Psoas muscle (tissue), 8 donors: ENCODE results near the gene PPP3CA. TPM values are rescaled to one million over a fixed set of nuclear protein-coding genes. Genes with fewer than 3 reads are reported as not detected.

Experiments used
- ATAC-seq, 4 donors: fragments of 200-7000 bp; cut with Tn5 transposase; one replicate each; pipeline ENCODE4 v1.9.1; 2020; ENCODE audit warnings: moderate library complexity in 3 of 4, mild to moderate bottlenecking in 2 of 4
- DNase-seq, 2 donors: peaks; one replicate each; pipeline ENCODE4 v3.0.0-alpha.2; 2020
- H3K27ac ChIP-seq: fragments of 200-600 bp; one replicate; pipeline ENCODE4 v1.8.0; 2022
- H3K27me3 ChIP-seq, 3 donors: fragments of 200-600 bp in 1 of 3; one replicate each; pipeline versions ENCODE4 v1.6.1 to v1.8.0; 2013 to 2022; ENCODE audit warnings: low read length in 2 of 3, mild to moderate bottlenecking in 2 of 3, moderate library complexity in 1 of 3; ENCODE audit not compliant: insufficient read depth in 3 of 3
- H3K36me3 ChIP-seq, 2 donors: fragments of 200-600 bp in 1 of 2; one replicate each; pipeline versions ENCODE4 v1.6.1 to v1.8.0; 2013 to 2022; ENCODE audit warnings: low read depth in 1 of 2, mild to moderate bottlenecking in 1 of 2, moderate library complexity in 1 of 2; ENCODE audit not compliant: insufficient read depth in 1 of 2
- H3K4me1 ChIP-seq: fragments of 200-600 bp; one replicate; pipeline ENCODE4 v1.8.0; 2022
- H3K4me3 ChIP-seq: fragments of 200-600 bp; one replicate; pipeline ENCODE4 v1.8.0; 2022; ENCODE audit warnings: mild to moderate bottlenecking
- H3K9me3 ChIP-seq: fragments of 200-600 bp; one replicate; pipeline ENCODE4 v1.8.0; 2022
- CTCF ChIP-seq: fragments of 200-600 bp; IDR thresholded peaks from one replicate; pipeline ENCODE4 v1.8.0; 2022; ENCODE audit warnings: antibody characterized with exemption
- WGBS, 3 donors: extraction: QIAGEN DNeasy Blood & Tissue Kit; methylation state at CpG; one replicate each; pipeline versions ENCODE4 v1.1.6 to v1.1.7; 2013; 5-methylcytosine and 5-hydroxymethylcytosine counted together
- intact Hi-C, 2 donors: fragments of 100-400 bp; cut with DNase I; formaldehyde crosslinking; loops; one replicate each; pipeline versions ENCODE4 v1.11.0 to v1.14.2; 2022
- polyA plus RNA-seq, 3 donors: library from polyadenylated mRNA; stranded (reverse); fragments of 200-250 nt; gene quantifications; one replicate each; pipeline ENCODE4 v1.2.3, GENCODE V29; 2013
- total RNA-seq, 4 donors: library from RNA; stranded (reverse); fragmentation: NEBNext Ultra II Directional in 2 of 4; extraction: Animal tissue kit (Norgen Biotek cat#: 25700) in 2 of 4; gene quantifications; one replicate each; pipeline versions ENCODE4 v1.2.1 to v1.2.4, GENCODE V29; 2021 to 2023
- donor health status: healthy with polysubstance abuse.
- donor health status: DM: no; HTN: no; CAD: no; lungs with moderate emphysema.
- donor health status: Bipolar disorder and iron deficiency.
- donor health status: healthy.
- donor health status: DM: yes; HTN: yes; CAD: no.
- donor health status: DM: no; HTN: no; CAD: no.
- donor health status: DM: no; HTN: no; CAD: no.
- donor health status: DM: yes; HTN: yes; CAD: no.

PPP3CA gene
- total and polyA plus RNA-seq, 7 donors: 10.4 to 65.9 (median 32.6) TPM

- no peaks in the 10 kb centered on the region for H3K9me3 ChIP-seq
- no peak overlapping the region for H3K27ac ChIP-seq
- 91 to 99% (median 97%) methylated on average over 3 of the region's 3 CpGs for WGBS, 3 donors
- H3K36me3 ChIP-seq: no peaks in the 10 kb centered on the region
- no peak overlapping the region for H3K4me3 ChIP-seq
- DNase-seq (no peak), ATAC-seq (no peak)
- H3K4me1 ChIP-seq: peaks cover 10% of the 10 kb centered on the region
- intact Hi-C loops: no loop called here
- H3K27me3 ChIP-seq: no peaks in the 10 kb centered on the region
- no peak for TF ChIP-seq CTCF
Observed at GRCh38 chr4:101294597-101294996, 52.7 kb downstream of the PPP3CA start.

DNA sequence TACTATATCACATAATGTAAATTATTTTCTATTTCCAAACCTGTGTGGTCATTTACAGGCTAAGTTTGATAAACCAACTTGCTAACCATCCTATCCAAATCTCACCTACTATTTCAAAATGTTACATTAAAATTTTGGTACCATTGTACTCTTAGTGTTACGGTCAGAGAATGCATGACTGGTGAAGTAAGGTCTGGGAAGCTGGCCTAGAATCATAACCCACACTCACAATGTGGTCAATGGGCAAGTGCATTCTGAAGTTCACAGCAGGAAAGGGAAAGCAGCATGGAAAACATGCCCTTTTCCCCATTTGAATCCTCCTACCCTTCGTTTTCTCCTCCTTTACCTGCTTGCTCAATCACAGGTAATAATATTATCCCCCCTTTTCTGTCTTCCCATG lies 54.4 kb downstream of the PPP3CA start:
- no peak for DNase-seq
- WGBS, 3 donors: 79 to 91% (median 83%) methylated on average over 2 of the region's 2 CpGs
- no peak for TF ChIP-seq CTCF
- Histone ChIP-seq H3K4me3 (no peak overlapping the region), H3K9me3 (no peaks in the 10 kb centered on the region), H3K36me3 (no peaks in the 10 kb centered on the region), H3K4me1 (peaks cover 24% of the 10 kb centered on the region), H3K27ac (no peak overlapping the region), H3K27me3 (no peaks in the 10 kb centered on the region)
- intact Hi-C loops: no loop called here
- ATAC-seq: no peak

GRCh38 chr4:101292214-101292613 lies 55.1 kb downstream of the PPP3CA start:
- no peak for TF ChIP-seq CTCF
- no peak overlapping the region for H3K4me3 ChIP-seq
- no peaks in the 10 kb centered on the region for H3K36me3 ChIP-seq
- H3K27me3 ChIP-seq: no peaks in the 10 kb centered on the region
- no peaks in the 10 kb centered on the region for H3K9me3 ChIP-seq
- 91 to 96% (median 91%) methylated on average over 4 of the region's 4 CpGs for WGBS, 3 donors
- intact Hi-C loops: no loop called here
- H3K4me1 ChIP-seq: peaks cover 31% of the 10 kb centered on the region
- no peak overlapping the region for H3K27ac ChIP-seq
- DNase-seq (no peak), ATAC-seq (no peak)

- TF ChIP-seq CTCF: no peak
- peaks cover 37% of the 10 kb centered on the region for H3K4me1 ChIP-seq
- ATAC-seq (peak in 3 of 4 donors; percentile 51 to 61 (median 57)), DNase-seq (no peak)
- 65 to 74% (median 68%) methylated on average over 1 of the region's 1 CpG for WGBS, 3 donors
- H3K27me3 ChIP-seq: no peaks in the 10 kb centered on the region
- H3K4me3 ChIP-seq: no peak overlapping the region
- no peaks in the 10 kb centered on the region for H3K36me3 ChIP-seq
- H3K27ac ChIP-seq: no peak overlapping the region
- intact Hi-C loops: no loop called here
- no peaks in the 10 kb centered on the region for H3K9me3 ChIP-seq
Observed at GRCh38 chr4:101291198-101291597, 56.1 kb downstream of the PPP3CA start.

- no peaks in the 10 kb centered on the region for H3K27me3 ChIP-seq
- TF ChIP-seq CTCF: no peak
- intact Hi-C loops: no loop called here
- WGBS, 3 donors: 88 to 97% (median 96%) methylated on average over 3 of the region's 3 CpGs
- ATAC-seq: no peak
- H3K4me1 ChIP-seq: peaks cover 37% of the 10 kb centered on the region
- no peak for DNase-seq
- no peak overlapping the region for H3K27ac ChIP-seq
- H3K36me3 ChIP-seq: no peaks in the 10 kb centered on the region
- no peaks in the 10 kb centered on the region for H3K9me3 ChIP-seq
- H3K4me3 ChIP-seq: no peak overlapping the region
Observed at GRCh38 chr4:101290654-101291053, 56.7 kb downstream of the PPP3CA start.
